ENCODE data around the gene CXCL13.
"Not testable (repeated sequence)": the region's sequence is repeated elsewhere in the genome, so short reads cannot be mapped to it uniquely, and the experiment has no call there.

CXCL13 gene, protein sequence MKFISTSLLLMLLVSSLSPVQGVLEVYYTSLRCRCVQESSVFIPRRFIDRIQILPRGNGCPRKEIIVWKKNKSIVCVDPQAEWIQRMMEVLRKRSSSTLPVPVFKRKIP

DNA sequence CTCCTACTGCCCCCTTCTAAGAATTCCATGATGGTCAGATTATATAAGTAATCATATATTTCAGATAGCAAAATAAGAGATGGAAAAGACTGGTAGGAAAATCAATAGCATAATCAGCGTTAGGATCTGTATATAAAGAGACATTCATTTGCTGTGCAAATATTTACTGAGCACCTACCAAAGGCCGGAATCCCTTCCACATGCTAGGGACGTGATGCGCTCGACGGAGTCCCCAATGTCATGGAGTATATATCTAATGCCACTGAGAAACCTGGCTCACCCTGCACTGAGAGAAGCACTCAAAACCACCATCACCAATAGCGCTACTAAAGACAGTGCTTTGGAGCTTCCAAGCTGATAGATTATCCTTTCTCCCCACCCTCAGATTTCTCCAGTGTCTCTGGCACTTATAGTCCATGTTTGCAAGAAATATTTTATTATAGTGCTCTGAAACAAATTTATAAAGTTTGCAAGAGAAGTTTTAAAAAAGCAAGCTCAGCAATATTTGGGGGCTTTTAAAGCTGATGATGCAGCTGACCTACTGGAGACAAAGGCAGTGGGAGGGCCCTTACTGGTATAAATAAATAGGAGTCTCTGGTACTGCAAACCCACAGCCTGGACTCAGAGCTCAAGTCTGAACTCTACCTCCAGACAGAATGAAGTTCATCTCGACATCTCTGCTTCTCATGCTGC is at the start of gene CXCL13:
Gene CXCL13 (plus strand): TSS at position 611 of the 693 bp plus-strand sequence. CDS start 46 bp downstream, at position 657.
- DNase-seq, result no peak

DNA sequence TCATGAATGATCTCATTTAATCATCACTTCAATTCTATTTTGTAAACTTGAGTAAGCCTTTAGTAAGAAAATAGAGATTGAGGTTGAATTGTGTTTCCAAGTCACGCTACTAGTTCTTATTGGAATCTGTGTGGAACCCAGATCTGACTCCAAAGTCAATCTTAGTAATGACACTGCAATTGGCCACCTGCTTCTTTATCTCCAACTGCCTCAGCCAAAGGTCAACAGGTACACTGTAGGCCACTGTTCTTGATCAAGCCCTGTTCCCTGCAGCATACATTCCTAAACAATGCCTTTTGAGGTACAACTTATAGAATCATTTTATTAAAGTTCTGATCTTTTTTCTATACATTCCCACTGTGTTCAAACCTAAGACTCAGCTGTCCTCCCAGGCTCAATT is 45.5 kb upstream of the CXCL13 start:
- DNase-seq, result no peak

DNA sequence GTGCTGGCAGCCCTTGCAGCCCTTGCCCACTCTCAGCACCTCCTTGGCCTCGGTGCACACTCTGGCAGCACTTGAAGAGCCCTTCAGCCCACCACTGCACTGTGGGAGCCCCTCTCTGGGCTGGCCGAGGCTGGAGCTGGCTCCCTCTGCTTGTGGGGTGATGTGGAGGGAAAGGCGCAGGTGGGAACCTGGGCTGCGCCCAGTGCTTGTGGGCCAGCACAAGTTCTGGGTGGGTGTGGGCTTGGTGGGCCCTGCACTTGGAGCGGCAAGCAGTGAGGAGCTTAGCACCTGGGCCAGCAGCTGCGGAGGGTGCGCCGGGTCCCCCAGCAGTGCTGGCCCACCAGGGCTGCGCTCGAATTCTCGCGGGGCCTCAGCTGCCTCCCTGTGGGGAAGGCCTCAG is 43.9 kb upstream of the CXCL13 start:
- DNase-seq, result not testable (repeated sequence)

DNA sequence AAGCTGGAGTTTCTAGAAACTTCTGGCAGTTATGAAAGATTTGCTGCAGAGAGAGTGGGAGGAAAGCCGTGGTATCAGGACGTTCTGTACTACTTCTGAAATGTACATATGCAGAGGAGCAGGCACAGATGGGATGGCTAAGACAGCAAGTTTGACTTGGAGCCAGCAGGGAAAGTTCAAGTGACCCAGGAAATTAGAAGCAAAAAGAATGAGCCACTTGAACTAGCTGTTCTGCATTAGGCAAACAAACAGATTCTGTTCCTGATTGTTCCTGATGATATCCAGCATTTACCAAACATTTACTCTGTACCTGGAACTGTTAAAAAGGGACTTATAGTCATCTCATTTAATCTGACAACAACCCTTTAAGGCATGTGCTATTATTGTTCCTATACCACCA is 41.4 kb upstream of the CXCL13 start:
- DNase-seq, result peak; percentile 18

DNA sequence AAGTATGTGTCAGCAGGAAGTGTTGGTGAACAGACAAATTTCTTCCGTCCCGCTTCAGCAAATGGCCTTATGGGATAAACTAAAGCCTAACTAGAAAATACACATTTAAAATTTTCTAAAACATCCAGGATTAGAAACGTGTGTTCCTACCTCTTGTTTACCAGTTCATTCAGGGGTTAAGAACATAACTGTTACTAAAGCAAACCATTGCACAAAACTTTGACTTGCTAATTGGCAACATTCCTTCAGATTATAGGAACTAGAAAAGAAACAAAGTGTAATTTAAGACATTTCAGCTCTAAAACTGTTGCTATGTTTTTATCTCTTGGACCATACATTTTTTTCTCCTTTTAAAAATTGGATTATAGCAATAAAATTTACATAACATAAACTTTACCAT is 39.5 kb upstream of the CXCL13 start:
- no peak for DNase-seq

DNA sequence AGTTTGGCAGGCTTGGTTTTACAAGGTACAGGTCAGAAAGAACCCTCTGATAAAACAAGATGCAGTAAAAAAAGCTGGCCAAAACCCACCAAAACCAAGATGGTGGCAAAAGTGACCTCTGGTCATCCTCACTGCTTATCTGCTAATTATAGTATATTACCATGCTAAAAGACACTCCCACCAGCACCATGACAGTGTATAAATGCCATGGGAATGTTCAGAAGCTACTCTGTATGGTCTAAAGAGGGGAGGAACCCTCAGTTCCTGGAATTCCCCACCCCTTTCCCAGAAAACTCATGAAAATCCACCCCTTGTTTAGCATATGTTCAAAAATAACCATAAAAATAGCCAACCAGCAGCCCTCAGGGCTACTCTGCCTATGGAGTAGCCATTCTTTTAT is 38.1 kb upstream of the CXCL13 start:
- no peak for DNase-seq

DNA sequence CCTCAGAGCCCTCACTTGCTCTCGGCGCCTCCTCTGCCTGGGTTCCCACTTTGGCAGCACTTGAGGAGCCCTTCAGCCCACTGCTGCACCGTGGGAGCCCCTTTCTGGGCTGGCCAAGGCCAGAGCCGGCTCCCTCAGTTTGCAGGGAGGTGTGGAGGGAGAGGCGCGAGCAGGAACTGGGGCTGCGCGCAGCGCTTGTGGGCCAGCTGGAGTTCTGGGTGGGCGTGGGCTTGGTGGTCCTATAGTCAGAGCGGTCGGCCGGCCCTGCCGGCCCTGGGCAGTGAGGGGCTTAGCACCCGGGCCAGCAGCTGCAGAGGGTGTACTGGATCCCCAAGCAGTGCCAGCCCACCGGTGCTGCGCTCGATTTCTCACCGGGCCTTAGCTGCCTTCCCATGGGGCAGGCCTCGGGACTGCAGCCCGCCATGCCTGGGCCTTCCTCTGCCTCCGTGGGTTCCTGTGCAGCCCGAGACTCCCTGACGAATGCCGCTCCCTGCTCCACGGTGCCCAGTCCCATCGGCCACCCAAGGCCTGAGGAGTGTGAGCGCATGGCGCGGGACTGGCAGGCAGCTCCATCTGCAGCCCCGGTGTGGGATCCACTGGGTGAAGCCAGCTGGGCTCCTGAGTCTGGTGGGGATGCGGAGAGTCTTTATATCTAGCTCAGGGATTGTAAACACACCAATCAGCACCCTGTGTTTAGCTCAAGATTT is 35.0 kb upstream of the CXCL13 start:
- not testable (repeated sequence) for DNase-seq

DNA sequence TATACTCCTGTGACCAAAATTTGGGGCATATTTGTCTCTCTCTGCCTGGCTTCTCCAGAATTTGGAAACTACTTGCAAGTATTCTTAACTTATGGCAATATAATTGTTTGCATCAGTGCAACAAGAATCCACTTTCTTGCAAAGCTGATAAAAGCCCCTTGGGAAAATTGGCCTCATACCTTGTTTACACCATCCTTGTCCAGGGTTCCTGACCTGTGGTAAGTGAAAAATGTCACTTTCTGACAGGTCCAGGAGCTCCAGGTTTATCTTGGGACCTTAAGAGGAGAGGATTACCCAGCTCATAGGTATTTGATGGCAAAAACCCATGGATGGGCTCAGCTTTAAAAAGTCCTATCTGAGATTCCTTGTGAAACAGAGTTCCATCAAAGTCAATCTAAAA is 29.3 kb upstream of the CXCL13 start:
- DNase-seq, result no peak

DNA sequence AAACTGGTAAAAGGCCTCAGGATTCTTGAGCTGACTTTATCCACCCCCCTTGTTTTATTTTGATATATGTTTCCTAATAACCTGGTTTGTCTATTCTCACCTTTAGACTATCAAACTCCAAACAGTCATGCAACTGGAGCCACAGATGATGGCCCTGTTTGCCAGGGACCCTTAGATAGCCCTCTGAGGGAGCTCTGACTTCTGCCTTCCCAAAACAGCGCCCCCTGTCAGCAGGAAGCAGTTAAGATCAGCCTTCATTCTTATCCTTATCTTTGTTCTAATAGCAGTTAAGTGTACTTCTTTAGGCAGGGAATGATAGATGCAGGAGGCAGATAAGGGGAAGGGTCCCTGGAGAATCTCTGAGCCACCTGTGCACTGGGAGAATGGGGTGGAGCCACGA is 27.5 kb upstream of the CXCL13 start:
- DNase-seq, result no peak

DNA sequence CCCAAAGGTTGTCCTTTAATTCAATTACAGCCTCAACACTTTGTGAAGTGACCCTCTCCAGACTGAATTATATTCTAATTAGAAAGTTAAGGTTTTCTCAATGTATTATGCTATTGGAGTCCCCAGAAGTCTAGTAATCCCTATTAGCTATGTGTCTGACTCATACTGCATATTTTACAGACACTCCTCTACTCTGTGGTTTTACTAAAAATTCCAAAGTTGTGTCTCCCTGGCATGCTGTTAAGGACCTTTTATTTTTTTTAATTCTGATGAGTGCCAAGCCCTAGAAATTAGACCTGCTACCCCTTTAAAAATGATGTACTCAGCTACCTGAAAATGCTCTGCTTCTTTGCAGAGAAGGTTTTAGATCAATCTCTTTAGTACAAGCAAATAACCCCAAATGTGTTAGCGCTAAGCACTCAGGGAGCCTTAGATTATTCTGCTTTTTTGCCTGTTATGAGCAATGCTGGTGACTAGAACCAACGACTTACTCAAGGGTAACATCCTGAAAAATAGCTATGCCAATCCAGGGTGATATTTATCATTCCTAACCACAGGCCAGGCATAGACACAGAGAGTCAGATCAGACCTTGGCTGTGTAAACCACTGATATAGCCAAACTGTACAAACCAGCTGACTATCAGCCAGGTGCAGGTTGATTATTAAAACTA is 26.1 kb upstream of the CXCL13 start:
- DNase-seq, result no peak

DNA sequence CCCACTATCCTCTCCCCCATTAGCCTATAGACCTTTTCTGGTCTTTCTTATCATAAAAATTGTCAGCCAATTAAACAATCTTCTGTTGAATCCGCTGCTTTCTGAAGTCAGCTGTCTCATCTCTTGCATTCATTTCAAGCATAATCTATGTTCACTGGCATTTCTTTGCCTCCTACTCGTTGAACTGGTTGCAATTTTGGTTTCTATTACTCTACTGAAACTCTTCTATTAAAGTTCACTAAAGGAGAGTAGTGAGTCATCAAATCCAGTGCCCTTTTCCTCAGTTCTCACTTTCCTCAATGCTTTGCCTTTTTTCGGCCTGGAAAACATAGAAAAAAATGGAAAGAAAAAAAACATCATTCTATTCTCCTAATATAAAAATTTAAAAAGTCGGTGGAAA is 23.9 kb upstream of the CXCL13 start:
- DNase-seq, result no peak

DNA sequence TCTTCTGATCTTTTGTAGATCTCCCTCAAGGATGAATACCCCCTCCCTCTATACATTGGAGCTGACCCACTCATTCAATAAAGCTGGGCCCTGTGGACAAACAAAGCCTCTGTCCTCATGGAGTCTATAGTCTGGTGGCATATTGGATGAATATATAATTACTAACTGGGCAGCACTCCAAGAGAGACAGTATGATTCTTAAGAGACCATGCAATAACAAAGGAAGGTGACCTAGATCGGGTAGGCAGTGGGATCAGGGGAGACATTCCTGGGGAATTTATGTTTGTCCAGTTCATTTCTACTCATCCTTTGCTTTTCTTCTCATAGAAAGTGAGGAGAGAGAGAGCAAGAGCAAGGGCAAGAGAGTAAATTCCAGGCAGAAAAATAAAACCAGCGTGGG is 23.5 kb upstream of the CXCL13 start:
- DNase-seq, result no peak

DNA sequence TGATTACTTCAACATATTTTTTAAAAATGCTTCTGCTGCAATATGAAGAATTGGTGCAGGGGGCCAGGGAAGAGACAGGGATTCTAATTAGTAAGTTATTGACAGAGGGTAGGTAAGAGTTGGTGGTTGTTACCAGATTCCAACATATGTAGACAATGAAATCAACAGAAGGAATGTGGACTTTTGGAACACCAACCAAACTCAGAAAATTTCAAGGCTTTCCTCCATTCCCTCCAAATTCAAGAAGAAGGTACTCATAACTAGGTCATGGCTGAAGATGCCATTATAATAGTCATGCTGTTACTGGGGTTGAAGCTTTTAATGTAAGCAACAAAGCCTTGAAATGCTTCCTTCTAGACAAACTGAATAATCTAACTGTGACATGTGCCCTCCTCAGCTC is 22.9 kb upstream of the CXCL13 start:
- no peak for DNase-seq

DNA sequence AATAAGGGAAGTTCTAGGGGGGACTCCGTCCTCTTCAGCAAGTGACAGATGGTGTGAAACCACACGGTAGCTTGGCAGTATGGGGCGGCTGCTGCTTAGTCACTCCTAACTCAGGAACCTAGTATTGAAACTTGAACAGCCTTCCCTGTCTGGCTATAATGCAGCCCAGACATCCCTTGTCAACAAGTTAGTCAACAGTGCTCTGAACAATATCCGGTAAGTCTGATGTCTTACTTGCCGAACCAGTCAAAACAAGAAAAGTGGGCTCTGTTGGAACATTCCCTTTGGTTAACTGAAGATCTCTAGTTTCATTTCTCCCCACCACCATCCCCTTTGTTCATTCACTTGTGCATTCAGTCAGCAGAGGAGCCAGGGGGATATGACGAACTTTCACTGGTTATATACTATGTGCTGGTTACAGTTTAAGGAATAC is 18.7 kb upstream of the CXCL13 start:
- peak; percentile 30 for DNase-seq

DNA sequence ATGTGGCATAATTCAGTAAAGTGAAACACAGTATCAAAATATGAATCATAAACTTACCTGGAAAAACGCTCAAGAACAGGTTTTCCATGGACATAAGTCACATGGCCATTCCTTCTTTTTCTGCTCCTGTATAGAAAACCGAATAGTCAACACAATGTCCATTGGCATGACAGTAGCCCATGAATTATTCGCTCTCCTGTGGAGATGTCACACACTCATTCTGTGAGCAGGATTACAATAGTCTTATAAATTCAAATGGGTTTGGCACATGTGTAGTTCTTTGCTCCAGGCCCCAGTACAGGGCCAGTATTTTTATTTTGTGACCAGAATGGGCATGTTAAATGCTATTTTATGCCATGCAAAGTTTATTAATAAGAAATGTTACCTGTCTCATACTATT is 15.1 kb upstream of the CXCL13 start:
- DNase-seq, result no peak

DNA sequence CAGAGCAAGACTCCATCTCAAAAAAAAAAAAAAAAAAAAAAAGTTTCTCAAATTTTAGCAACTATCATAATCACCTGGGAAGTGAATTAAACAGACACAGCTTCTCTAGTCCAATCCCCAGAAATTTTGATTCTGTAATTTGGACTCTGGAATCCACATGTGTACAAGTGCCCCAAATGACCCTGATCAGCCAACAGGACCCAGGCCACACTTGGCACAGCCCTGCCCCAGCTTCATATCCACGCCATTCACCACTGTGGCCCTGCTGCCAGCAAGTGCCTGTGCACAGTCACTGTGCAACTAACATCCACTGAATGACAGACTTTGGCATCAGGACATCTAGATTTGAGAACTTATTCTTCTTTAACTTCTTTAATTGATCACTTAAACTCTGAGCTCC is 14.1 kb upstream of the CXCL13 start:
- no peak for DNase-seq

DNA sequence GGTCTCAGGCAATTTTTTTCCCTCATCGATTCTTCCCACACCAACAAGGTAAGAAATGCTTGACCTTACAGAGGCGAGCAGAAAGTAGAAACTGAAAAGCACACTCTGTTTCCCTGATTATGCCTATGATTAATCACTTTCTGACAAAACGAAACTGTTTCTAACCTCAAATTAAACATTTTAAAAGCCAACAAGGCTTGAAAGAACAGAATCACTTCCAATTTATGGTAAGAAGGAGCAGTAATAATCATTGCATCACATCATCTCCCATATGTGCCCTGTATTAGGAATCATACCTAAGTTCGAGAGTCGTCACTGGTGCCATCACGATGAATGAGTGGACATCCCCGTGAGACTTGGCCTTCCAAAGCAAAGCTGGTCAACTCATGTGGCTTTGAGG is 12.5 kb upstream of the CXCL13 start:
- no peak for DNase-seq

DNA sequence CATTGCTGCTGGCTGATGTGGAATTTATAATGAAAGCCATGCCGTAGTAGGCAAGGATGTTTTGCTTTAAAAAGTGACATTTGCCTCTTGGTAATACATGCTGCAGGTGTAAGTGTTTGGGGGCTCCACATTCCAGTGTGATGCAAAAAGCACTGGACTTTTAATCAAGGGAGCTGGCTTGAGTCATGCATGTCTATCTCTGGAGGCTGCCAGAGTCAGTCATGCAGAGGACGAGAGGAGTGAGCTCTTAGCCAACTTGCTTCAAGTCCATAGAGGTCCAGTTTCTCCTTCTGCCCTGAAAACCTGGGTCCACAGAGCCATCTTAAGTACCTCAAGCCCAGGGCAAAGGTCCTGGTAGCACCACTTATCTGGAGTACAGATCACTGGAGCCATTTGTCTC is 11.6 kb upstream of the CXCL13 start:
- no peak for DNase-seq

DNA sequence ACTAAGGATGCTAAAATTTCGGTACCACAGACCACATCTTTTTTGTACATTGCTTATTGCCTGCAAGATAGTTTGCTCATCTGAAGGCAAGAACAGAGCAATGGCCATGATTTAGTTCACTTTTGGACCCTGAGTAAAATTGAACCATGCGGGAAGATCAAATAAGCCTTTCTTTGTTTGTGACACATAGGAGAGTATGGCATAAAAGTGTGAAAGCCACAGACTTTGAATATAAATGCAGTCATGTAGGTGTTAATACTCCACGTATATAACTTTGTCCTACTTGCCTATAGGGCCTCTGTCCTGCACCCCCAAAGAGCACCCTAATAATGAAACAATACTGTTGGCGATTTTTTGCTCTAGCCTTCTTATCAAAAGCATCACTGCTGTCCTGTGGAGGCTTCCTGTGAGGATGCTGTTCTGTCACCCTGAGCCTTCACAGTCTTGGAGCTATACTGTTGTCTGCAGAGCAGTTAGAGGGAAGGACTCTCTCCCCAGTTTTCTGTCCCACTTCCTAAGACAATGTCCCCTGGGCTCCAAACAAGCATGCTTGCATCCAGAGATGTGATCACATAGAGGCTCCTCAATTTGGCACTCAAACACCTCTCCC is 10.2 kb upstream of the CXCL13 start:
- DNase-seq, result no peak

DNA sequence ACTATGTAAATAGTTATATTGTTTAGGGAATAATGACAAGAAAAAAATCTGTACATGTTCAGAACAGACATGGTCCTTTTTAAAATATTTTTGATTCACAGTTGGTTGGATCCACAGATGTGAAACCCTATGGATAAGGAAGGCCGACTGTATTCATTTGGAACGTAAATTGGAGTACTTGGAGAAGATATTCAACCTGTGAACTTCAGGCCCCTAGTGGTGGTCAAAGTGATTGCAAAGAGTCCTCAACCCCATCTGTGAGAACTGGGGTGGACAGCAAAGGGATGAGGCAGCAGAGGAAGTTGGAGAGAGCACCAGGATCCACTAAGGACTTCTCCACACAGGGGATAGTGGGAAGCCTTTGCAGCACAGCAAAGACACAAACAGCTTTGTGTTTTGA is 6.2 kb upstream of the CXCL13 start:
- no peak for DNase-seq

DNA sequence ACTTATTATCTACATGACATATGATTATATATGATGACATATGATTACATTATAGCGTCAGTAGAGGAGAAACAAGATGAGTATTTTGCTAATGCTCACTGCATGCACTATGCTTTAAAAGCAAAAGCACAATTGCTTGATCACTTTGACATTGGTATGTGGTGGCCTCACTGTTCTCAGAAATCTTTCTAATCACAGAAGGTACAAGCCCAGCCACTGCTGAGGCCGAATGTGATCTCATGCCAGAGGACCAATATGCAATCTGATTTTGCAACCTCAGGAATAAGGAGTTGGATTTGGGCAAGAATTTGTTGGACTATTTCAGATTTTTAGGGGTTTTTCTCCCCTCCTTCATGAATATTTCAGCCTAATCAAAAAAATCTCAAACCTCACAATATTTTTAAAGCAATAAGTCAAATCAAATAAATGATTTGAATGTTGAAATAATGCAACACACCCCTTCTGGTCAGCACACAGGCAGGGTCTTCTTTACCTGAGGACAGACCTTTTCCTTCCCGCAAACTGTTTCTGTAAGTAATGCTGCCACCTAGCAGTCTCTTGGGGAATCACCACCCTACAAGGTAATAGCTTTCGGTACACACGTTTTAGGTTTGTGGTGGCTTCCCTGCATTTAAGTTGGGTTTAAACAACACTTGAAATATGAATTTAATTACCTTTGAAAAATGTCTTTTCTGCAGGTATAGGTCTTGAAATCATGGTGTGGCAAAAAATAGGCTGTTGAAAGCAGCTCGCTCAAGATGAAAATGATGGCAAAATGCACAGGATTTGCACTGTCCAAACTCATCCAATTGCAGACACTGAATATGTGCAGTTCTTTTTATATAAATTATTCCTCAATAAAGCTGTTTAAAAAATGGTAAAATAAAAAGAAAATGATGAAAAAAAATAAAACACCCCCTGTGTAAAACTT is 4.8 kb upstream of the CXCL13 start:
- no peak for DNase-seq

DNA sequence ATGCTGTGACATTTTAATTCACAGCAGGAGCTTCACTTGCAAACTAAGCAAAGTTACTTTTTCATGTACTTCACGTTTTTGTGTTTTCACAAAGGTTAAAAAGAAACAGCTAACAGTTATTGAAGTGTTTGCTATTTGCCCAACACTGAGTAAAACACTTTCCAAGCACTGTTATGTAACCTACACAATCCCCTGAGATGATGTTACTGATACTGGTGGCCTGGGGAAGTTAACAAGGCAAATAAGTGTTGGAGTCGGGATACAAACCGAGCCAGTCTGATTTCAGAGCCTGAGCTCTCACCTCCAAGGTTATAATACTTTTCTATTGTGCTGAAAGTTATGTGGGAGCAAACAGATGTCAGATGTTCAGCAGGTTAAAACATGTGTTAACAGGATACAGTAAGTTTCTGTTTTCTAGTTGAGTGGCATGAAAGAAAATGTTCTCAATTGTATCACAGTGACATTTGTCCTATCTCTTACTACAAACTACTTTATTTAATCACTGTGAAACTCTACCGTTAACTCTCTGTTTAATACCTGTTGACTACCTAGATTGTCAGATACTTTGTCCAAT is 3.9 kb upstream of the CXCL13 start:
- DNase-seq, result no peak
